Measurements from ENCODE around the gene ENTREP3.
A peak's percentile ranks its signal among the peaks of the same experiment; 100 is the strongest.
"Not testable (repeated sequence)": the region's sequence is repeated elsewhere in the genome, so short reads cannot be mapped to it uniquely, and the experiment has no call there.

The ENTREP3 gene

GRCh38 chr1:155244368-155245162 is 10.7 kb downstream of the ENTREP3 start:
- Histone ChIP-seq H3K9ac (ENCODE audit: low read length) (peak overlapping the region; percentile 79), H3K27me3 (ENCODE audit: control insufficient read depth, insufficient read depth, low read length) (no peaks in the 10 kb centered on the region), H3K9me3 (ENCODE audit: control insufficient read depth, low read length) (no peaks in the 10 kb centered on the region), H3K4me1 (ENCODE audit: control insufficient read depth, insufficient read depth, low read length) (peaks cover 33% of the 10 kb centered on the region), H3K36me3 (ENCODE audit: control insufficient read depth, insufficient read depth, low read length) (no peaks in the 10 kb centered on the region), H3K4me3 (ENCODE audit: low read length) (peak overlapping the region; percentile 93)

- H3K9me3 ChIP-seq (ENCODE audit: control insufficient read depth, low read length), result no peaks in the 10 kb centered on the region
- H3K4me1 ChIP-seq (ENCODE audit: control insufficient read depth, insufficient read depth, low read length), result peaks cover 33% of the 10 kb centered on the region
- no peak overlapping the region for H3K4me3 ChIP-seq (ENCODE audit: low read length)
- H3K27me3 ChIP-seq (ENCODE audit: control insufficient read depth, insufficient read depth, low read length), result no peaks in the 10 kb centered on the region
- H3K9ac ChIP-seq (ENCODE audit: low read length), result no peak overlapping the region
- no peaks in the 10 kb centered on the region for H3K36me3 ChIP-seq (ENCODE audit: control insufficient read depth, insufficient read depth, low read length)
Measured at GRCh38 chr1:155242805-155243358, 12.4 kb downstream of the ENTREP3 start.

GRCh38 chr1:155241841-155242264 is 13.4 kb downstream of the ENTREP3 start:
- Histone ChIP-seq H3K27me3 (ENCODE audit: control insufficient read depth, insufficient read depth, low read length) (no peaks in the 10 kb centered on the region), H3K36me3 (ENCODE audit: control insufficient read depth, insufficient read depth, low read length) (no peaks in the 10 kb centered on the region), H3K9me3 (ENCODE audit: control insufficient read depth, low read length) (no peaks in the 10 kb centered on the region), H3K4me3 (ENCODE audit: low read length) (no peak overlapping the region), H3K9ac (ENCODE audit: low read length) (no peak overlapping the region), H3K4me1 (ENCODE audit: control insufficient read depth, insufficient read depth, low read length) (peaks cover 33% of the 10 kb centered on the region)

- peaks cover 33% of the 10 kb centered on the region for H3K4me1 ChIP-seq (ENCODE audit: control insufficient read depth, insufficient read depth, low read length)
- H3K9ac ChIP-seq (ENCODE audit: low read length), result peak overlapping the region; percentile 54
- H3K4me3 ChIP-seq (ENCODE audit: low read length), result peak overlapping the region; percentile 3
- no peaks in the 10 kb centered on the region for H3K27me3 ChIP-seq (ENCODE audit: control insufficient read depth, insufficient read depth, low read length)
- H3K9me3 ChIP-seq (ENCODE audit: control insufficient read depth, low read length), result no peaks in the 10 kb centered on the region
- H3K36me3 ChIP-seq (ENCODE audit: control insufficient read depth, insufficient read depth, low read length), result no peaks in the 10 kb centered on the region
Measured at GRCh38 chr1:155241069-155241679, 14.1 kb downstream of the ENTREP3 start.

GRCh38 chr1:155236451-155236850 is 18.8 kb downstream of the ENTREP3 start:
- Histone ChIP-seq H3K4me3 (ENCODE audit: low read length) (no peak overlapping the region), H3K9me3 (ENCODE audit: control insufficient read depth, low read length) (no peaks in the 10 kb centered on the region), H3K36me3 (ENCODE audit: control insufficient read depth, insufficient read depth, low read length) (no peaks in the 10 kb centered on the region), H3K4me1 (ENCODE audit: control insufficient read depth, insufficient read depth, low read length) (peaks cover 11% of the 10 kb centered on the region), H3K27me3 (ENCODE audit: control insufficient read depth, insufficient read depth, low read length) (no peaks in the 10 kb centered on the region), H3K9ac (ENCODE audit: low read length) (no peak overlapping the region)

- H3K4me1 ChIP-seq (ENCODE audit: control insufficient read depth, insufficient read depth, low read length); H3K36me3 ChIP-seq (ENCODE audit: control insufficient read depth, insufficient read depth, low read length); H3K9ac ChIP-seq (ENCODE audit: low read length); H3K4me3 ChIP-seq (ENCODE audit: low read length); H3K9me3 ChIP-seq (ENCODE audit: control insufficient read depth, low read length); H3K27me3 ChIP-seq (ENCODE audit: control insufficient read depth, insufficient read depth, low read length): not testable (repeated sequence)
Measured at GRCh38 chr1:155235375-155235774, 19.9 kb downstream of the ENTREP3 start.

GRCh38 chr1:155233502-155233901 is 21.8 kb downstream of the ENTREP3 start:
- H3K9ac ChIP-seq (ENCODE audit: low read length); H3K9me3 ChIP-seq (ENCODE audit: control insufficient read depth, low read length); H3K4me1 ChIP-seq (ENCODE audit: control insufficient read depth, insufficient read depth, low read length); H3K36me3 ChIP-seq (ENCODE audit: control insufficient read depth, insufficient read depth, low read length); H3K27me3 ChIP-seq (ENCODE audit: control insufficient read depth, insufficient read depth, low read length); H3K4me3 ChIP-seq (ENCODE audit: low read length): not testable (repeated sequence)

- not testable (repeated sequence) for H3K4me1 ChIP-seq (ENCODE audit: control insufficient read depth, insufficient read depth, low read length); H3K36me3 ChIP-seq (ENCODE audit: control insufficient read depth, insufficient read depth, low read length); H3K4me3 ChIP-seq (ENCODE audit: low read length); H3K27me3 ChIP-seq (ENCODE audit: control insufficient read depth, insufficient read depth, low read length); H3K9ac ChIP-seq (ENCODE audit: low read length); H3K9me3 ChIP-seq (ENCODE audit: control insufficient read depth, low read length)
Measured at GRCh38 chr1:155232001-155232978, 23.0 kb downstream of the ENTREP3 start.

- H3K9me3 ChIP-seq (ENCODE audit: control insufficient read depth, low read length); H3K27me3 ChIP-seq (ENCODE audit: control insufficient read depth, insufficient read depth, low read length); H3K9ac ChIP-seq (ENCODE audit: low read length); H3K4me3 ChIP-seq (ENCODE audit: low read length); H3K36me3 ChIP-seq (ENCODE audit: control insufficient read depth, insufficient read depth, low read length): not testable (repeated sequence)
- H3K4me1 ChIP-seq (ENCODE audit: control insufficient read depth, insufficient read depth, low read length), result peaks cover 13% of the 10 kb centered on the region
Measured at GRCh38 chr1:155231302-155231701, 24.0 kb downstream of the ENTREP3 start.

- Histone ChIP-seq H3K27me3 (ENCODE audit: control insufficient read depth, insufficient read depth, low read length) (no peaks in the 10 kb centered on the region), H3K4me3 (ENCODE audit: low read length) (peak overlapping the region; percentile 43), H3K9me3 (ENCODE audit: control insufficient read depth, low read length) (no peaks in the 10 kb centered on the region), H3K4me1 (ENCODE audit: control insufficient read depth, insufficient read depth, low read length) (peaks cover 24% of the 10 kb centered on the region), H3K9ac (ENCODE audit: low read length) (peak overlapping the region; percentile 66), H3K36me3 (ENCODE audit: control insufficient read depth, insufficient read depth, low read length) (no peaks in the 10 kb centered on the region)
Measured at GRCh38 chr1:155228096-155228427, 27.2 kb downstream of the ENTREP3 start.

- Histone ChIP-seq H3K27me3 (ENCODE audit: control insufficient read depth, insufficient read depth, low read length) (no peaks in the 10 kb centered on the region), H3K4me1 (ENCODE audit: control insufficient read depth, insufficient read depth, low read length) (peaks cover 24% of the 10 kb centered on the region)
Measured at GRCh38 chr1:155227261-155228095, 27.8 kb downstream of the ENTREP3 start.

More at GRCh38 chr1:155227261-155228095, 27.8 kb downstream of the ENTREP3 start:
- H3K9me3 ChIP-seq (ENCODE audit: control insufficient read depth, low read length), result no peaks in the 10 kb centered on the region
- peak overlapping the region; percentile 43 for H3K4me3 ChIP-seq (ENCODE audit: low read length)
- no peaks in the 10 kb centered on the region for H3K36me3 ChIP-seq (ENCODE audit: control insufficient read depth, insufficient read depth, low read length)
- peak overlapping the region; percentile 66 for H3K9ac ChIP-seq (ENCODE audit: low read length)

All from mucosa of stomach (tissue), 1 donor.